ENCODE measurements around the gene ADARB1. TPM values are rescaled to one million over a fixed set of nuclear protein-coding genes. Genes with fewer than 3 reads are reported as not detected.

The ADARB1 gene
- total and polyA plus RNA-seq, 9 donors, result 6.0 to 23.7 (median 16.3) TPM

DNA sequence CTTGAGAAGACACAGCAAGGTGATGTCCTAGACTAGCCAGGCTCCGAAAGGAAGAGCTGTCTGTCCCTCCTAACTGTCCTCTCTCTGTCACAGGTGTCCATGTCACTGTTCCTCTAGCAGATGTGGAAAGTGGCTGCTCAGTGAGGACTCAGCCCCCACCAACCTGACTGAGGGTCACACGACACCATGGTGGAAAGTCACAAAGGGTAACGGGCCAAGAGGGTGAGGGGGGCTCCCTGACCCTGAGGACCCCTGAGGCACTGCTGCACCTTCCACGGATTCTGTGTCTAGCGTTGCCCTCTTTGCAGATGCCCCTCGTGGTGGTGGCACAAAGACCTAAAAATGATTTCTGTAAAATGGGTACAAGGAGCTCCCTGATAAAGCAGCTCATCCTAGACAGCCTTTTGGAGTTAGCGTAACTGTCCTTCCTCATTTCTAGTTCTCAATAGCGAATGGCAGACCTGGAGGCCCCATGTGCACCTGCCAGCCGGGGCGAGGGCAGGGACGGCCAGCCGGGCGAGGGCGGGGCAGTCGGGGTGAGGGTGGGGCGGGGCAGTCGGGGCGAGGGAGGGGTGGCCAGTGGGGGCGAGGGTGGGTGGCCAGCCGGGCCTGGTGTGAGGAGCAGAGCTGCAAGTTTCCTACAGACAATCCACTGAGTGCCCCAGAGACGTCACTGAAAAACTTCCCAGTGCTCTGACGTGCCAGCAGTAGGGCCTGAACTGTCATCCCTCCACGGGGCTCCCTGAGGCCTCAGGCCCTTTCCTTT lies 189.9 kb downstream of the ADARB1 start:
- intact Hi-C loops (cut with DNase I), result loop anchor here in 1 of 4 donors (10.0 kb wide), 1 partner anchor 930 kb away; the partner anchor contains the start of gene CFAP410
- TF ChIP-seq, protein P1, sequence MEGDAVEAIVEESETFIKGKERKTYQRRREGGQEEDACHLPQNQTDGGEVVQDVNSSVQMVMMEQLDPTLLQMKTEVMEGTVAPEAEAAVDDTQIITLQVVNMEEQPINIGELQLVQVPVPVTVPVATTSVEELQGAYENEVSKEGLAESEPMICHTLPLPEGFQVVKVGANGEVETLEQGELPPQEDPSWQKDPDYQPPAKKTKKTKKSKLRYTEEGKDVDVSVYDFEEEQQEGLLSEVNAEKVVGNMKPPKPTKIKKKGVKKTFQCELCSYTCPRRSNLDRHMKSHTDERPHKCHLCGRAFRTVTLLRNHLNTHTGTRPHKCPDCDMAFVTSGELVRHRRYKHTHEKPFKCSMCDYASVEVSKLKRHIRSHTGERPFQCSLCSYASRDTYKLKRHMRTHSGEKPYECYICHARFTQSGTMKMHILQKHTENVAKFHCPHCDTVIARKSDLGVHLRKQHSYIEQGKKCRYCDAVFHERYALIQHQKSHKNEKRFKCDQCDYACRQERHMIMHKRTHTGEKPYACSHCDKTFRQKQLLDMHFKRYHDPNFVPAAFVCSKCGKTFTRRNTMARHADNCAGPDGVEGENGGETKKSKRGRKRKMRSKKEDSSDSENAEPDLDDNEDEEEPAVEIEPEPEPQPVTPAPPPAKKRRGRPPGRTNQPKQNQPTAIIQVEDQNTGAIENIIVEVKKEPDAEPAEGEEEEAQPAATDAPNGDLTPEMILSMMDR (IDR thresholded peaks at IDR 0.05), result no peak
- TF ChIP-seq POLR2A (IDR thresholded peaks at IDR 0.05), result no peak
- no peak for TF ChIP-seq EP300 (IDR thresholded peaks at IDR 0.05)
- H3K27me3 ChIP-seq, result no peaks in the 10 kb centered on the region
- no peaks in the 10 kb centered on the region for H3K9me3 ChIP-seq
- no peak overlapping the region for H3K4me3 ChIP-seq
- peaks cover 4% of the 10 kb centered on the region for H3K4me1 ChIP-seq (ENCODE audit: insufficient read depth)
- whole genome bisulfite sequencing, 3 donors, result 84 to 88% (median 85%) methylated on average over 23 of the region's 23 CpGs
- peak in 3 of 5 donors; percentile 10 to 23 (median 16) for DNase-seq
- no peaks in the 10 kb centered on the region for H3K36me3 ChIP-seq
- H3K27ac ChIP-seq, result no peak overlapping the region

DNA sequence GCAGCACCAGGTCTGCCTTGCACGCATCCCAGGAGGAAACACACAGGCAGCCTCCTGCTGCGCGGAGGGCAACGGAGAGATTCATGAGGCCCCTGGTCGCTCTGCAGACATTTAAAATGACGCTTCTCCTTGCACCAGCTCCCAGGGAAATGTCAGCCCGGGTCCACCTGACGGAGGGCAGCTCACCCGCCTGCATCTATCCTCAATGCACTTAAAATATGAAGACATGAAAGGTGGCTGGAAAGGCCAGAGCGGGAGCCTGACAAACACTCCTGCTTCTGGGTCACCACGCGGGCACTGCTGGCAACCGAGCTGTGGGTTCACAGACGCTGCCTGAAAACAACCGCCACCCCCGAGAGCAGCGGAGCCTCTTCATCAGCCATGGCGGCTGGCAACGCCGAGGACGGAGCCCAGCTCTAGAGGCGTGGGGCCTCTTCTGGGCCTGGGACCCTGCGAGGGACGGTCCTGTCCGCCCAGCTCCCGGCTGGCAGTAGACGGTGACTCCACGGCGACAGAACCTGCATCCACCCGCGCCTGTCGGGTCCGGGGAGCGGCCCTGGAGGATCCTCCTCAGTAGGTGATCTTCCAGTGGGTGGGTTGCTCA lies 190.6 kb downstream of the ADARB1 start:
- no peaks in the 10 kb centered on the region for H3K27me3 ChIP-seq
- H3K27ac ChIP-seq, result no peak overlapping the region
- H3K9me3 ChIP-seq, result no peaks in the 10 kb centered on the region
- TF ChIP-seq, protein P1 (IDR thresholded peaks at IDR 0.05), result no peak
- TF ChIP-seq POLR2A (IDR thresholded peaks at IDR 0.05) (no peak), EP300 (IDR thresholded peaks at IDR 0.05) (no peak)
- H3K36me3 ChIP-seq, result no peaks in the 10 kb centered on the region
- no peak overlapping the region for H3K4me3 ChIP-seq
- intact Hi-C loops (cut with DNase I), result loop anchor here in 1 of 4 donors (10.0 kb wide), 1 partner anchor 930 kb away; the partner anchor contains the start of gene CFAP410
- H3K4me1 ChIP-seq (ENCODE audit: insufficient read depth), result peaks cover 3% of the 10 kb centered on the region
- WGBS, 3 donors, result 85 to 91% (median 90%) methylated on average over 34 of the region's 34 CpGs
- peak in 3 of 5 donors; percentile 21 to 35 (median 21) for DNase-seq

DNA sequence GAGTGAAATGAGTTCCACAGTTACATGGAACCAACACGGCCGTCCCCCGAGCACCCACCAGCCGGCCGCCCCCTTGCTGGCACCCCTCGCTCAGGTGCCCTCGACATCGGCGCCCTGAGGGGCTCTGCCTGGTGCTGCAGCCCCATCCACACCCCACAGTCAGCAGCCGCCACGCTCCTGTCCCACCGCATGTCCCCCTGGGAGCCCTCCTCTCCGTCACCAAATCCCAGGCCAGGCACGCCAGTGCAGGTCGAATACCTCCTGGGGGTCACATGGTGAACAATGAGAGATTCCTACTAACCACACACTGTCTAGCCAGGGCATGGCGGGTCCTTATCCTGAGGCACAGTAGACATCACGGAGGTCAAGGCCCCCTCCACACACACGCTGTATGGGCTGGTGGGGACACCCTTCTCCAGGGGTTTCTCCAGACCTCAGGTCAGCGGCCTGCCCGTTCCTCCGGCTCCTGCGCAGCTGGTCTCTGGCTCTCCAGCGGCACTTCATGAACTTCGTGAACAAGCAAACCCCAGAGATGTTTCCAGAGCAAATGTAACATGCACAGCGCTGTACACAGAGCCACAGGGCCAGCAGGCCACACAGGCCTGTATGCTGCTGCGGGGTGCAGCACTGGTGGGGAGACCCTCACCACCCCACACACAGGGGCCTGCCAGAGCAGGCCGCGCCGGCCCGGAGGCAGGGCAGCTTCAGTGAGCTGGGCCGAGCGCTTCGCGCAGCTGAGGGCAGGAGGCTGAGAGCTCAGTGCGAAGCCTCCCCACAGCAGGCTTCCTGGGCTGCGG lies 191.5 kb downstream of the ADARB1 start:
- H3K36me3 ChIP-seq, result no peaks in the 10 kb centered on the region
- H3K4me3 ChIP-seq, result no peak overlapping the region
- no peaks in the 10 kb centered on the region for H3K9me3 ChIP-seq
- TF ChIP-seq, protein P1 (IDR thresholded peaks at IDR 0.05), result no peak
- H3K27me3 ChIP-seq, result no peaks in the 10 kb centered on the region
- intact Hi-C loops (cut with DNase I), result loop anchor here in 1 of 4 donors (10.0 kb wide), 1 partner anchor 931 kb away; the partner anchor contains the start of gene CFAP410
- 88 to 94% (median 93%) methylated on average over 32 to 36 of the region's 36 CpGs for WGBS, 3 donors
- H3K4me1 ChIP-seq (ENCODE audit: insufficient read depth), result no peaks in the 10 kb centered on the region
- no peak overlapping the region for H3K27ac ChIP-seq
- DNase-seq, result peak in 3 of 5 donors; percentile 13 to 32 (median 20)

Measured in ovary (tissue), 9 donors.